HL-60/S4 treated with retinoic acid at 250 ng/mL for 4 days and 3 days (cell line): Measurements from ENCODE around the gene HSPA1L.
"Not testable (repeated sequence)": the region's sequence is repeated elsewhere in the genome, so short reads cannot be mapped to it uniquely, and the experiment has no call there.

Experiments
- in situ Hi-C: fragments of 300-500 bp; cut with MboI; formaldehyde crosslinking; loops from 2 replicates; pipeline ENCODE4 v1.7.0; 2022; ENCODE audit warnings: low sequenced_read_pairs

The HSPA1L gene

GRCh38 chr6:31817133-31817928 lies 2.2 kb upstream of the HSPA1L start:
- in situ Hi-C loops, result not testable (repeated sequence)

GRCh38 chr6:31814677-31815024 lies 432 bp downstream of the HSPA1L start:
- in situ Hi-C loops, result no loop called here

GRCh38 chr6:31813465-31813849 lies 1.6 kb downstream of the HSPA1L start:
- in situ Hi-C loops, result no loop called here

GRCh38 chr6:31811645-31812044 lies 3.4 kb downstream of the HSPA1L start:
- in situ Hi-C loops, result no loop called here

- in situ Hi-C loops, result not testable (repeated sequence)
These were observed 6.5 kb downstream of the HSPA1L start for GRCh38 chr6:31808599-31808998.

- in situ Hi-C loops, result no loop called here
These were observed 8.4 kb downstream of the HSPA1L start, which contains the start of gene LSM2 for GRCh38 chr6:31806470-31807272. Gene LSM2, minus strand, starts transcription at chr6:31806966. Its CDS starts 209 bp downstream, at chr6:31806757.

- in situ Hi-C loops, result no loop called here
These were observed 9.1 kb downstream of the HSPA1L start for GRCh38 chr6:31805939-31806469.

- in situ Hi-C loops, result not testable (repeated sequence)
These were observed 13.8 kb downstream of the HSPA1L start for GRCh38 chr6:31801031-31801927.

- in situ Hi-C loops, result no loop called here
These were observed 15.3 kb downstream of the HSPA1L start for GRCh38 chr6:31799781-31800180.

GRCh38 chr6:31797588-31797987 lies 17.5 kb downstream of the HSPA1L start:
- in situ Hi-C loops, result no loop called here

- in situ Hi-C loops, result no loop called here
These were observed 18.1 kb downstream of the HSPA1L start for GRCh38 chr6:31796993-31797385.

GRCh38 chr6:31795616-31796298 lies 19.3 kb downstream of the HSPA1L start, which contains the start of gene VARS1:
Gene VARS1, minus strand, starts transcription at chr6:31795752. Its CDS starts 535 bp downstream, at chr6:31795217.
- in situ Hi-C loops, result no loop called here

- in situ Hi-C loops, result no loop called here
These were observed 20.0 kb downstream of the HSPA1L start for GRCh38 chr6:31794866-31795615.

GRCh38 chr6:31794294-31794865 lies 20.7 kb downstream of the HSPA1L start:
- in situ Hi-C loops, result no loop called here

GRCh38 chr6:31793927-31794245 lies 21.2 kb downstream of the HSPA1L start:
- in situ Hi-C loops, result not testable (repeated sequence)

- in situ Hi-C loops, result no loop called here
These were observed 22.3 kb downstream of the HSPA1L start for GRCh38 chr6:31792761-31793171.

GRCh38 chr6:31792090-31792374 lies 23.1 kb downstream of the HSPA1L start:
- in situ Hi-C loops, result no loop called here

- in situ Hi-C loops, result no loop called here
These were observed 23.6 kb downstream of the HSPA1L start for GRCh38 chr6:31791324-31792089.

GRCh38 chr6:31785475-31785874 lies 29.6 kb downstream of the HSPA1L start:
- in situ Hi-C loops, result no loop called here
